MCF 10A (cell line): ENCODE measurements around the gene P2RX6. TPM values are rescaled to one million over a fixed set of nuclear protein-coding genes. Genes with fewer than 3 reads are reported as not detected.

ENCODE experiments used
- BruUV-seq: library from RNA; stranded (reverse); fragments of 400-500 nt; replicated peaks from 2 replicates; lab custom pipeline; 2021; lab: Mats Ljungman, UMichigan
- CTCF ChIA-PET: fragments of 300-600 bp; sonication (Branson Sonifier 250); formaldehyde crosslinking; extraction: SDS; loops from one replicate; lab custom pipeline; 2021; ENCODE audit warnings: antibody characterized with exemption, inconsistent platforms; lab: Yijun Ruan, JAX
- POLR2A ChIA-PET: fragments of 300-600, 350-650 bp; sonication (Branson Sonifier 250); formaldehyde crosslinking; extraction: SDS; loops from one replicate; lab custom pipeline; 2020; ENCODE audit warnings: antibody characterized with exemption, inconsistent platforms; lab: Yijun Ruan, JAX
- DNase-seq: peaks from one replicate; pipeline ENCODE4 v3.0.0-alpha.2; 2018; ENCODE audit not compliant: unreplicated experiment
- H3K27ac Mint-ChIP-seq: one replicate; pipeline ENCODE4 v1.8.0; 2022; ENCODE audit warnings: mild to moderate bottlenecking, low read depth, mixed read lengths; ENCODE audit not compliant: unreplicated experiment
- H3K27me3 Mint-ChIP-seq: one replicate; pipeline ENCODE4 v1.8.0; 2022; ENCODE audit warnings: mixed read lengths; ENCODE audit not compliant: insufficient read depth, unreplicated experiment
- H3K36me3 Mint-ChIP-seq: one replicate; pipeline ENCODE4 v1.8.0; 2022; ENCODE audit warnings: mild to moderate bottlenecking, moderate library complexity, mixed read lengths; ENCODE audit not compliant: insufficient read depth, unreplicated experiment
- H3K4me1 Mint-ChIP-seq: one replicate; pipeline ENCODE4 v1.8.0; 2022; ENCODE audit warnings: mixed read lengths; ENCODE audit not compliant: insufficient read depth, unreplicated experiment
- H3K4me3 Mint-ChIP-seq: one replicate; pipeline ENCODE4 v1.8.0; 2022; ENCODE audit warnings: mild to moderate bottlenecking, moderate library complexity, mixed read lengths; ENCODE audit not compliant: unreplicated experiment
- H3K9me3 Mint-ChIP-seq: one replicate; pipeline ENCODE4 v1.8.0; 2022; ENCODE audit warnings: mixed read lengths; ENCODE audit not compliant: unreplicated experiment
- CTCF ChIP-seq: fragments of 200-600 bp; IDR thresholded peaks from one replicate; pipeline ENCODE4 v1.8.0; 2022; ENCODE audit warnings: antibody characterized with exemption, mild to moderate bottlenecking; ENCODE audit not compliant: unreplicated experiment
- intact Hi-C: fragments of 100-400 bp; cut with micrococcal nuclease; formaldehyde crosslinking; loops from 2 replicates; pipeline ENCODE4 v1.14.1; 2022
- total RNA-seq: library from RNA; stranded (reverse); gene quantifications from 2 replicates; pipeline ENCODE4 v1.2.3, GENCODE V29; 2022

P2RX6 gene
- total RNA-seq, 1 experiment from 2014 or later = 0.19 TPM

GRCh38 chr22:20987375-20987774 is 27.6 kb upstream of the P2RX6 start:
- H3K36me3 Mint-ChIP-seq = peaks cover 18% of the 10 kb centered on the region
- H3K27ac Mint-ChIP-seq = no peak overlapping the region
- CTCF ChIA-PET = interaction anchor here (0.6 kb wide), 1 partner anchor 109 kb away, joined by 3 read pairs; no protein-coding TSS in a partner anchor
- no peaks in the 10 kb centered on the region for H3K9me3 Mint-ChIP-seq
- POLR2A ChIA-PET = no interaction called here
- no peaks in the 10 kb centered on the region for H3K27me3 Mint-ChIP-seq
- no TSS peak for BruUV-seq
- H3K4me3 Mint-ChIP-seq = no peak overlapping the region
- no peak for TF ChIP-seq CTCF
- no peak for DNase-seq
- H3K4me1 Mint-ChIP-seq = peaks cover 8% of the 10 kb centered on the region
- intact Hi-C loops = no loop called here

DNA sequence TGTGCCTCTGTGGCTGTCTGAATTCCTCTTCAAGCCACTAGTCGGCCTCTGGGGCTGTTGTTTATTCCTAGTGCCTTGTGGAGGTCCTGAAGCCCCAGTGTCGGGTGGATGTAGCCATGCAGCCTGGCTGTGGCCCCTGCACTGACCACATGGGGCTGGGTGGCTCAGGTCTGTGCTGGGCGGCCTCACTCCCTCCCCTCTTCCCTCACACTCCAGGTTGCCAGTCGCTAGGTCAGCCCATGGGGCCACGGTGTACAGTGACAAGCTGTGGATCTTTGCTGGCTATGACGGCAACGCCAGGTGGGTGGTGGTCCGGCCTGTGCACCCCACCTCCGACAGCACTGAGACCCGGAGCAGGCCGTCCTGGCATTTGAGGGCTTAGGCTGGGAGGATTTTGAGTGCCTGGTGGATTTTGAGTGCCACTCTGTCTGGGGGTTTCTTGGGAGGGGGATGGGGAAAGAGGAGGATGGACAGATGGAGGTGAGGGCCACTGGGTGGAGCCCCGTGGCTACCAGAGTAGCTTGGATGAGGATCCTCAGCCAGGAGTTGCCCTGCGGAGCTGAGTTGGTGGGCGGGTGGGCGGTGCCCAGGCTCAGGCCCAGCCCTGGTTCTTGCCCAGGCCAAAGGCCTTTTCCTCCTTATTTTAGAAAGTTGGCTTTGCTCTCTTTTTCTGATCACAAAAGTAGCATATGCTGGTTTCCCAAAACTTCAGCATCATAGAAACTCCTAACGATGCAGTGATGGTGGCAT is 26.2 kb upstream of the P2RX6 start:
- POLR2A ChIA-PET = no interaction called here
- H3K36me3 Mint-ChIP-seq = peaks cover 18% of the 10 kb centered on the region
- no peak for DNase-seq

DNA sequence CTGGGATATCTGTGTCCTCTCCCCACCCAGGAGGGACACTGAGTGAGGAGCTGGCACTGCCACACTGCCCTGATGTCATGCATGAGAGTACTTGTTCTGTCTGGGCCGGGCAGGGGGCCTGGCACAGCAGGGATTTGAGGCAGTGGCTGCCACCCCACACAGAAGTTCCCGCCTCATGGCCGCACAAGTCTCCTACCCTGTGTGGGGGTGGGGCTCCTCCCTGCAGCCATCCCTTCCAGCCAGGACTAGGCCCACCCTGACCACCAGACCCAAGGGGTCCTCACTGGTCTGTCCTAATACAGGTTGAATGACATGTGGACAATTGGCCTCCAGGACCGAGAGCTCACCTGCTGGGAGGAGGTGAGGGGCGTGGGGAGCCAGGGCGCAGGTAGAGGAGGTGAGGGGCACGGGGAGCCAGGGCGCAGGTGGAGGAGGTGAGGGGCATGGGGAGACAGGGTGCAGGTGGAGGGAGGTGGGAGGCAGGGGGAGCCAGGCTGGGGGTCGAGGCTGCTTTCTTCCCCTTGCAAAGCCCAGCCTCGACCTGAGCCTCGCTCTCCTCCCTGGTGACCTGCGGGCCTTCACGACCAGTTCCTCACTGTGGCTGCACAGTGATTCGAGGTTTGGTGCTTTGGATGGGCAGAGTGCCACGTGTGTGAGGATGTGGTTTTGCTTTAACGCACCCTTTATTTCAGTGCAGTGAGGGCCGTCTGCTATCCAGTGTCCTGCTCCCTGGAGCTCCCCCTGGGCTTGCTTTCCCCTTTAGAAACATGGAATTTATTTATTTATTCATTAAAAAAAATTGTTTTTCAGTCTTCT is 25.4 kb upstream of the P2RX6 start:
- no peak for TF ChIP-seq CTCF
- Mint-ChIP-seq H3K4me1 (no peaks in the 10 kb centered on the region), H3K9me3 (no peaks in the 10 kb centered on the region), H3K4me3 (no peak overlapping the region), H3K27me3 (no peaks in the 10 kb centered on the region), H3K27ac (no peak overlapping the region), H3K36me3 (peaks cover 19% of the 10 kb centered on the region)
- POLR2A ChIA-PET = interaction anchor here (1.0 kb wide), 1 partner anchor 9 kb away, joined by 4 read pairs; no protein-coding TSS in a partner anchor
- CTCF ChIA-PET = interaction anchor here (0.6 to 2.6 kb wide), 3 partner anchors 12 to 104 kb away, joined by 3 to 7 read pairs (median 5); no protein-coding TSS in a partner anchor
- no TSS peak for BruUV-seq
- intact Hi-C loops = no loop called here
- no peak for DNase-seq

More for the DNA sequence above, 26.2 kb upstream of the P2RX6 start:
- Mint-ChIP-seq H3K27me3 (no peaks in the 10 kb centered on the region), H3K9me3 (no peaks in the 10 kb centered on the region), H3K4me1 (peaks cover 5% of the 10 kb centered on the region), H3K27ac (no peak overlapping the region), H3K4me3 (no peak overlapping the region)
- intact Hi-C loops = no loop called here
- no TSS peak for BruUV-seq
- CTCF ChIA-PET = no interaction called here
- TF ChIP-seq CTCF = no peak
